T-helper 2 cell treated with Interferon-gamma antibody and Interleukin-4, amounts not matched to agents 5 μg/mL and 100 μg/mL, for 36 hours (primary cell): ENCODE data around the gene SLC16A5.

Experiments used
- DNase-seq: peaks from one replicate; pipeline ENCODE4 v3.0.0; 2021; ENCODE audit warnings: low spot score
- H3K27ac Mint-ChIP-seq: one replicate; pipeline ENCODE4 v1.8.0; 2021; ENCODE audit warnings: mild to moderate bottlenecking, mixed read lengths
- H3K27me3 Mint-ChIP-seq: one replicate; pipeline ENCODE4 v1.8.0; 2021; ENCODE audit warnings: low read depth, mixed read lengths
- H3K36me3 Mint-ChIP-seq: one replicate; pipeline ENCODE4 v1.8.0; 2021; ENCODE audit warnings: low read depth, mixed read lengths
- H3K4me1 Mint-ChIP-seq: one replicate; pipeline ENCODE4 v1.8.0; 2021; ENCODE audit warnings: low read depth, mixed read lengths
- H3K4me3 Mint-ChIP-seq: one replicate; pipeline ENCODE4 v1.8.0; 2022; ENCODE audit warnings: mild to moderate bottlenecking, moderate library complexity, mixed read lengths
- H3K9me3 Mint-ChIP-seq: one replicate; pipeline ENCODE4 v1.8.0; 2021; ENCODE audit warnings: mixed read lengths

SLC16A5 gene

DNA sequence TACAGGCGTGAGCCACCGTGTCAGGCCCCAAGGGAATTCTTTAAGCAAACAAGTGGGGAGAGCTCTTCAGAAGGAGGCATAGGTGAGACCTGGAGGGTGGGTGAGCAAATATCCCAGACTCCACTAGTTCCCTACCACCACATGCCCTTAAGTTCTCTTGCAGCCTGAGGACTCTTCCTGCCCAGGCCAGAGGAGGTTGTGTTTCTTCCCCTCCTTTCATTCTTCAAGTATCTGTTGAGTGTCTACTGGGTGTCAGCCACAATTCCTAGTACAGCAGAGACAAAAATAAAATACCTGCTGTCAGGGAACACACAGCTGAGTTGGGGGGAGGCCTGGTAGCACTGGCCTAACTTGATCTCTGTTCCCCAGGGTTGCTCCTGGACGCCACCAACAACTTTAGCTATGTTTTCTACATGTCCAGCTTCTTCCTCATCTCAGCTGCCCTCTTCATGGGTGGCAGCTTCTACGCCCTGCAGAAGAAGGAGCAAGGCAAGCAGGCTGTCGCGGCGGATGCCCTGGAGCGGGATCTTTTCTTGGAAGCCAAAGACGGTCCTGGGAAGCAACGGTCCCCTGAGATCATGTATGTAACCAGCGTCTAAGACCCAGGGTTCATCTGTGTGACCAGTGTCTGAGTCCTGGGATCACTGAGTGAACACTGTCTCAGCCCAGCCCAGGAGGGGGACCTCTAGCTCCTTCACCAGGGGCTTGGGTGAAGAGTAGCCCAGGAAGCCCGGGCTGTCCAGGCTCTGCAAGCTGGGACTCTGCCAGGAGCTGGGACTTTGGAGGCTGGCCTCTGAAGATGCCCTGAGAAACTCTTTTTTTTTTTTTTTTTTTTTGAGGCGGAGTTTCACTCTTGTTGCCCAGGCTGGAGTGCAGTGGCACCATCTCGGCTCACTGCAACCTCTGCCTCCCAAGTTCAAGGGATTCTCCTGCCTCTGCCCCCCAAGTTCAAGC lies 16.1 kb downstream of the SLC16A5 start:
- peaks cover 2% of the 10 kb centered on the region for H3K4me1 Mint-ChIP-seq

DNA sequence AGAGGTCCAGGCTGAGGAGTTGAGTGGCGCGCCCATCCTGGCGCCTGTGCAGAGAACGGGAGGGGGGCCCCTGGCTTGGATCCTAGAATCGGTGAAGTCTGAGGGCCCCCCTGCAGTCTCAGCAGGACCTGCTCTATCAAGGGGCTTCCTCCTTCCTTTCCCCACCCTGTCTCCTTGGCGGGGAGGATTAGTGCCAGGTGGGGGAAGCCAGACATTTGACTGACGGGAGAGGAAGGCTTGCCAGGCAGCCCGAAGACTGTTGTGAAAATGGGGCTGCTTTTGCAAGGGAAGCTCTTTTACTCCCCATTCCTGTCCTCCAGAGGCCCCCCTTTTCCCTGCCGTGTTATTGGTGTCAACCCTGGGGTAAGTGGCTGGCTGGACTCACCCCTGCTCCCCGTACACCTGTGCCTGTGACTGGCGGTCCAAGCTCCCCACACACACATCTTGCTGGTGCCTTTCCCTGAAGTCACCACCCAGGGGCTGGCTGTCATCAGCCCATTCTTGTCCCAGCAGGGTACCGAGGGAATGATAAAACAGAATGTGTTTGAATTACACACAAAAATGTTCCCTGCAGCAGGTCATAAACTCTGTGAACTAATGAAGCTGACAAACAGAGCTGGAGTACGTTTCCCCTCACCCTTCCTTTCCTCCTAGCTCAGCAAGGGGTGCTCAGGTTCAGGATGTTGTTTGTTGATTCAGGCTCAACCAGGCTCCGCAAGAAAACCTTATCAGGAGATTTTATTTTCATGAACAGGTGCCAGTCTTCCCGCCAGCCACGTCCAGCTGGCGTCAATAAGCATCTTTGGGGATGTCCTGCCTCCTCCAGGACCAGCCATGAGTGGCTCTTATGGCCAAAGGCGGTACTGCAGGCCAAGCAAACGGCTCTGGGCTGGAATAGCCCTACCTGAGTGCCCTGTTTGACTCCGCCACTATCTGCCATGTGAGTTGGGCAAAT lies 17.6 kb downstream of the SLC16A5 start:
- Mint-ChIP-seq H3K4me3 (no peak overlapping the region), H3K27me3 (no peaks in the 10 kb centered on the region), H3K9me3 (no peaks in the 10 kb centered on the region), H3K36me3 (peaks cover 1% of the 10 kb centered on the region), H3K27ac (no peak overlapping the region), H3K4me1 (peaks cover 5% of the 10 kb centered on the region)
- DNase-seq: no peak

More for the DNA sequence above, 16.1 kb downstream of the SLC16A5 start:
- Mint-ChIP-seq H3K9me3 (no peaks in the 10 kb centered on the region), H3K36me3 (peaks cover 1% of the 10 kb centered on the region), H3K27me3 (no peaks in the 10 kb centered on the region), H3K27ac (no peak overlapping the region), H3K4me3 (no peak overlapping the region)
- no peak for DNase-seq

DNA sequence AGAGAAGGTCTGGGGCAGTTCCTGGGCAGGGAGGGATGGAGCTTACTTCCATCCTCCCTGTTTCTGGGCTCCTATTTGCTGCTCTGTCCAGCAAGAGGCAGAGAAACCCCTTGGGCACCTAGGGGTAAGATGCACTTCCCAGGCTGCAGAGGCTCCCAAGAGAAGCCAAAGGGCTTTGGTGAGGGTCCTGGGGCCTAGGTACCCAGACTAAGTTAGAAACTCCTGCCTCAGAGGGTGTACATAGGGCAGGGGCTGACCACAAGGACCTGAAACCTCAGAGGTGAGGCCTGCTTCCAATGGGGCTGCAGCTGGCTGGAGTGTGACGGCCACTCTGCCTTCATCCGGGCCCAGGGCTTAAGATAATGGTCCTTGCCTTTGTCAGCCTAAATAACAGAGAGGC lies 20.4 kb downstream of the SLC16A5 start:
- peak overlapping the region; percentile 94 for H3K4me3 Mint-ChIP-seq
- peaks cover 15% of the 10 kb centered on the region for H3K4me1 Mint-ChIP-seq
- H3K9me3 Mint-ChIP-seq: no peaks in the 10 kb centered on the region
- no peak overlapping the region for H3K27ac Mint-ChIP-seq
- no peaks in the 10 kb centered on the region for H3K27me3 Mint-ChIP-seq
- DNase-seq: no peak
- peaks cover 13% of the 10 kb centered on the region for H3K36me3 Mint-ChIP-seq

DNA sequence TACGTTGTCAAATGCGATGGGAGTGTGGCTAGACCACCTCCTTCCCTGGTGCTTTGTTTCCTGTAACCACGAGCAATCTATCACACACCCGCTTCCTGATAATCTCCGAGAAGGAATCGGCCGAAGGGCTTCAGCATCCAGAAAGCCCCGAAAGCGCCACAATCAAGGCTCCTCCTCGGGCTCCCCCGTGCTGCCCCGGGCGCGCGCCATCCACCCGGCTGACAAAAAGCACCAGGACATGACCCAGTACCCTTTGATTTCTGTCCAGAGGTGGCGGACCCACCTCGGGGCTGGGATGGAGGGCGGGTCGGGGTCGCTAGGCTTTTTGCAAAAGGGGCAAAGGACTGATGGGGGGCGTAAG lies 21.3 kb downstream of the SLC16A5 start:
- DNase-seq: no peak
- H3K27ac Mint-ChIP-seq: peak overlapping the region; percentile 36
- H3K27me3 Mint-ChIP-seq: no peaks in the 10 kb centered on the region

DNA sequence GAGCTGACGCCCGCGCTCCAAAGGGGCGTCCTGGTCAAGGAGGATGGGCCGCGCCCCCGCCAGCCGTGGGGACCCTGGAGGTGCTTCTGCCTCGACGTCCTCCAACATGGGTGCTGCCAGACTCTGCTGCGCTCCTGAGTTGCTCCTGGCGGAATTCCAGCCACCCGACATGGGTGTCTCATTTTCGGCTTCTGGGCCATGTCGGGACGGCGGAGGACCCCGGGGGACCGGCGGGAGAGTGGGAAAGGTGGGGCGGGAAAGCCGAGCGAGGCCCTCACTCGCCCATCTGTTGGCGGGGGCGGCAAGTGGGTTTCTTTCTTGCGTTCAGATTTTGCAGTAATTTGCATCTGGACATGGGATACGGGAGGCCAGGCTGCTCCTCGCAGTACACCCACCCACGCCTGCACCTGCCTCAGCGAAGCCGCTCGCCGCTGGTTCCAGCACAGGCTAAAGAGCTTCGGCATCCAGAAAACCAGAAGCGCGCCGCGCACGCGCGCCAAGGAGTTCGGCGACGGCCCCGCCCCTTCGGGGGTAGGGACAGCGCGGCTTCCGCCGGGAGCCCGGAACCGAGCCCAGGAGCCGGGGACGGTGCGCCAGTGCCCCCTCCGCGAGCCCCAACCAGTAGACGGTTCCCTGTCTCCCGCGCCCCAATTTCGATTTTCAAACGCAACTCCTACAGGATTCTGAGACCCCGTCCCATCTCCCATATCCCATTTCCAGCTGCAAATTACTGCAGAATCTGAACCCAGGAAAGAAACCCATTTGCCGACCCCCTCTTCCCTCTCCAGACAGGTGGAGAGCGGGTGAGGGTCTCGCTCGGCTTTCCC lies 21.9 kb downstream of the SLC16A5 start, which contains the start of gene ARMC7:
ARMC7 (plus strand) TSS at position 563 of the 827 bp plus-strand sequence. CDS start 320 bp downstream, outside the sequence.
- peak within 1 kb of the TSS; percentile 94 for H3K4me3 Mint-ChIP-seq
- peak; percentile 94 for DNase-seq

More for the DNA sequence above, 21.3 kb downstream of the SLC16A5 start:
- H3K4me3 Mint-ChIP-seq: peak overlapping the region; percentile 94
- peaks cover 15% of the 10 kb centered on the region for H3K36me3 Mint-ChIP-seq
- no peaks in the 10 kb centered on the region for H3K9me3 Mint-ChIP-seq
- H3K4me1 Mint-ChIP-seq: peaks cover 17% of the 10 kb centered on the region

DNA sequence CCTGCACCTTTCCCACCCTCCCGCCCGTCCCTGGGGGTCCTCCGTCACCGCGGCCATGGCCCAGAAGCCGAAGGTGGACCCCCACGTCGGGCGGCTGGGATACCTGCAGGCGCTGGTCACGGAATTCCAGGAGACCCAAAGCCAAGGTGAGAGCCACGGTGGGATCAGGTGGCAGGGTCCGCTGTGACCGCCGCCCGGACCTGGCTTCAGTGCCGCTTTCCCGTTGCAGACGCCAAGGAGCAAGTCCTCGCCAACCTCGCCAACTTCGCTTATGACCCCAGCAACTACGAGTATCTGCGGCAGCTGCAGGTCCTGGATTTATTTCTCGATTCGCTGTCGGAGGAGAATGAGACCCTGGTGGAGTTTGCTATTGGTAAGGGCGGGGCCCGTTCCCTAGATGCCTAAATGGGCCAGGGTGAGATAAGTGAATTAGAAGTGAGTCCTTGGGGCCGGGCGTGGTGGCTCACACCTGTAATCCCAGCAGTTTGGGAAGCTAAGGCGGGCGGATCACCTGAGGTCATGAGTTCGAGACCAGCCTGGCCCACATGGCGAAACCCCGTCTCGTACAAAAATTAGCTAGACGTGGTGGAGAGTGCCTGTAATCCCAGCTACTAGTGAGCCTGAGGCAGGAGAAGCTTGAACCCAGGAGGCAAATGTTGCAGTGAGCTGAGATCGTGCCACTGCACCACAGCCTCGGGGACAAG lies 22.6 kb downstream of the SLC16A5 start:
- peak overlapping the region; percentile 94 for H3K4me3 Mint-ChIP-seq

More for the DNA sequence above, 21.9 kb downstream of the SLC16A5 start, which contains the start of gene ARMC7:
- peaks cover 19% of the 10 kb centered on the region for H3K36me3 Mint-ChIP-seq
- H3K27me3 Mint-ChIP-seq: no peaks in the 10 kb centered on the region
- peaks cover 22% of the 10 kb centered on the region for H3K4me1 Mint-ChIP-seq
- H3K9me3 Mint-ChIP-seq: no peaks in the 10 kb centered on the region
- H3K27ac Mint-ChIP-seq: peak within 1 kb of the TSS; percentile 85

DNA sequence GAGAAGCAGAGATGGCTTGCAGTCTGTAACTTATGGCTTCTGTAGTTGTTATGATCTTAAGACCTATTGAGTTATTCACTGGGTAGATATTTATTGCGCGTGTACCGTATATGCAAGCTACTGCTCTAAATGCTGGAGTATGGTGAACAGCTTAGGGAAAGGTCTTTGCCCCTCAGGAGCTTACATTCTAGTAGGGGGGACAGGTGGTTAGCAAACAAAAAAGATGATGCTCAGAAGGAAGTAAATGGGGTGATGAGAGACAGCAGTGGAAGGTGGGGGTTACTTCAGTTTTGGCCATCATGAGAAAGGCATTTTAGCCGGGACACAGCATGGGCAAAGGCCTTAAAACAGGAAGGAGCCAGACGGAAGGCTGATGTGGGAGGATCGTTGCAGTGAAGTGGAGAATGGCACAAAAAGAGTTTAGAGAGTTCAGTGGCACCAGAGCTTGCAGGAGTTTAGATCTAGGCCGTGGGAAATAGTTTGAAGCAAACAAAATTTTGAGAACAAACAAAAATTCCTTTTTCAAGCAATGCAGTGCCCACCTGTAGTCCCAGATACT lies 24.1 kb downstream of the SLC16A5 start:
- H3K27ac Mint-ChIP-seq: peak overlapping the region; percentile 51
- H3K9me3 Mint-ChIP-seq: no peaks in the 10 kb centered on the region

More for the DNA sequence above, 22.6 kb downstream of the SLC16A5 start:
- DNase-seq: no peak
- Mint-ChIP-seq H3K27ac (peak overlapping the region; percentile 82), H3K27me3 (no peaks in the 10 kb centered on the region), H3K36me3 (peaks cover 23% of the 10 kb centered on the region), H3K4me1 (peaks cover 27% of the 10 kb centered on the region), H3K9me3 (no peaks in the 10 kb centered on the region)

DNA sequence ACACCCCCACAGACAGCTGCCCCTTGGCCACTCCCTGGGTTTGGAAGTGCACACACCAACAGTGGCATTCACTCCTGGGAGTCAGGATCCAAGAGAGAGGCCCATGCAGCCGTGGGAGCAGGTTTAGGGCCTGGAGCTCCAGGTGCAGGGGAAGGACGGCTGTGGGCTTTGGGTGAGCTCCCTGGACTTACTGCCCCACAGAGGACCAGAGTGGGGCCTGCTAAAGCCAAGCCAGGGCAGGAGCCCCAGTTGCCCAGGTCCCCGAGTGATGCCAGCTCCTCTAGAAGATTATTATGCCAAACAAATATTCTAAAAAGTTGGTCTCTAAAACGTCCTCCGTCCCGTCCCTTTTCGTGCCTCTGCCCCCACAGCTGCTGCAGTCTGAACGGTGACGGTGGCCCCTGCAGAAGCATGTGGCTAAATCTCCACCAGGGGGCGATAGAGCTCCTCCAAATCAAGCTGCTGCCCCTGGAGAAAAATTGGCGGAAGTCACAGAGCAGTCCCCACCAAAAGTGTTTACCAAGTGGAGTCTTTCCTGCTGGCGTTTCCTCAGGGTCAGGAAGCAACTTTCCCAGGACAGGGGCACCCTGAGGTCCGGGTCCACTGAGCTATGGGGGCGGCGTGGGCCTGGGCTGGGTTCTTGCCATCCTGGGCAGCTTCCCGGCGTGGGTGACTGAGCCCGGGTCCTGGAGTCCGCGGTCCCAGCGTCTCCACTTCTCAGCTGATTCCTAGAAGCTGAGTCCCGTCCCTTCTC lies 26.2 kb downstream of the SLC16A5 start:
- H3K9me3 Mint-ChIP-seq: no peaks in the 10 kb centered on the region
- DNase-seq: peak; percentile 83
- peaks cover 26% of the 10 kb centered on the region for H3K4me1 Mint-ChIP-seq
- no peaks in the 10 kb centered on the region for H3K27me3 Mint-ChIP-seq
- peak overlapping the region; percentile 91 for H3K27ac Mint-ChIP-seq
- peaks cover 26% of the 10 kb centered on the region for H3K36me3 Mint-ChIP-seq
- H3K4me3 Mint-ChIP-seq: peak overlapping the region; percentile 87

More for the DNA sequence above, 24.1 kb downstream of the SLC16A5 start:
- Mint-ChIP-seq H3K36me3 (peaks cover 21% of the 10 kb centered on the region), H3K27me3 (no peaks in the 10 kb centered on the region), H3K4me3 (peak overlapping the region; percentile 94), H3K4me1 (peaks cover 27% of the 10 kb centered on the region)
- DNase-seq: no peak

DNA sequence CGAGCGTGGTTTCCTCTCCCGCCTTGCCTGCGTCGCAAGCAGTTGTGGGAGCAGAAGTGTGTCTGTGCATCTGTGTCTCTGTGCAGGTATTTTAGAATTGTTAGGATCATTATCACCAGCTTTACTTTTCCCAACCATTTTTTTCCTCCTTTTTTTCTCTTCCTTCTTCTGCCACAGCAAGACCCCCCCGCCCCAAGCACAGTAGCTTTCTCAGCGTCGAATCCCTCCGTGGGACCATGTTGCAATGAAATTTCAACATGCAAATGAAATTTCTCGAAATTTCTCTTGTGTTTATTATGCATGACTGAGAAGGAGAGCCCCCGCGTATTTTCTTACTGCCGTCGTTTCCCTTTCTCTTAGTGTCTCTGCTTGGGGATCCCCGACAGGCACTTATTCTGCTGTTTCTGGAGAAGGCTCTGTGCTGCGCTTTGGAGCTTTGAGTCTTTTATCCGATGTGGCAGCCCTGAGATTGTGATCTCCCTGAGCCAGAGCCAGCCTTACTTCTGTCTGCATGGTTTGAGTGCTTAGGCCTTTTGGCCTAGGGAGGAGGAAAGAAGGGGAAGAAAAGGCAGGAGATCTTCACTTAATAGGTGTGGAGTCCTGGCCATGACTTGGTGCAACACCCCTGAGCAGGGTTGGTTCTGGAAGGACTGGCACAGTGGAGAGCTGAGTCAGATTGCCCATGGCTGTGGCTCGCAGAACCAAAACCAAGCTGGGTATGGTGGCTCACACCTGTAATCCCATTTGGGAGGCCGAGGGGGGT lies 27.0 kb downstream of the SLC16A5 start:
- Mint-ChIP-seq H3K27ac (peak overlapping the region; percentile 91), H3K4me1 (peaks cover 25% of the 10 kb centered on the region), H3K27me3 (no peaks in the 10 kb centered on the region), H3K36me3 (peaks cover 29% of the 10 kb centered on the region), H3K9me3 (no peaks in the 10 kb centered on the region), H3K4me3 (peak overlapping the region; percentile 87)
- DNase-seq: no peak

DNA sequence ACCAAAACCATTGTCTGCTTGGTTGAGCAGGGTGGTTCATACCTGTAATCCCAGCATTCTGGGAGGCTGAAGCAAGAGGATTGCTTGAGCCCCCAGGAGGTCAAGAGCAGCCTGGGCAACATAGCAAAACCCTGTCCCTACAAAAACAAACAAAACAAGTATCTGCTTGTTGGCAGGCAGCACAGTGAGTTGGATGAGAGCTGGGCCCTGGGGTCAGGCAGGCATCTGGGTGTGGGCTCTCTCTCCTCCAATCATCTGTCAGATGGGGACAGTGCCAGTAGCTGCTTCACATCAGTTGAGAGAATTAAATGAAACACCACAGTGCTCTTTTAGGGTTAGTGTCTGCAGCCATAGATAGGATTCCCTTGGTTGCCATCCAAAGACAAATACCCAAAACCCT lies 27.8 kb downstream of the SLC16A5 start:
- no peak overlapping the region for H3K4me3 Mint-ChIP-seq
- no peaks in the 10 kb centered on the region for H3K27me3 Mint-ChIP-seq
- peaks cover 23% of the 10 kb centered on the region for H3K4me1 Mint-ChIP-seq
- no peak for DNase-seq
- H3K36me3 Mint-ChIP-seq: peaks cover 32% of the 10 kb centered on the region
- H3K27ac Mint-ChIP-seq: no peak overlapping the region
- no peaks in the 10 kb centered on the region for H3K9me3 Mint-ChIP-seq

DNA sequence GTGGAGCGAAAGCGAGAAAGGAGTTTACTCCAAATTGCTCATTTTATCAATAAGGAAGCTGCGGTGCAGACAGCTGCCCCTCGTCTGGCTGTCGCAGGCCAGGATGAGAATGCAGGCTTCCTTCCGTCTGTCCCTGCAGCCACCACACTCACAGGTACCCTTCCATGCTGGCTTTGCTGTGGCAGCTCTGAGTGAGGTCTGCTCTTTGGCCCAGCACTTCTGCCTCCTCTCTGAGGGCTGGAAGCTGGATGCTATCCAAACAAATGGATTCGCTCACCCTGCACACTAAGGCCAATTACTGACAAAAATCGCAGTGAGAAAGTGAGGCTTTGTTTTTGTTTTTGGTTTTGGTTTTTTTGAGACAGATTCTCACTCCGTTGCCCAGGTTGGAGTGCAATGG lies 29.0 kb downstream of the SLC16A5 start:
- H3K4me1 Mint-ChIP-seq: peaks cover 22% of the 10 kb centered on the region
- H3K9me3 Mint-ChIP-seq: no peaks in the 10 kb centered on the region
- DNase-seq: no peak
- no peak overlapping the region for H3K27ac Mint-ChIP-seq
- H3K4me3 Mint-ChIP-seq: no peak overlapping the region
- H3K27me3 Mint-ChIP-seq: no peaks in the 10 kb centered on the region
- peaks cover 35% of the 10 kb centered on the region for H3K36me3 Mint-ChIP-seq
